H1 (cell line): Measurements from ENCODE around the gene TFAP2E. TPM values are rescaled to one million over a fixed set of nuclear protein-coding genes. Genes with fewer than 3 reads are reported as not detected.

Source experiments
- CTCF ChIA-PET: fragments of 300-600 bp; sonication (Branson Sonifier 250); formaldehyde crosslinking; loops from one replicate; lab custom pipeline; 2021; ENCODE audit not compliant: partially characterized antibody; lab: Charles Lee
- POLR2A ChIA-PET: fragments of 300-600 bp; sonication (Branson Sonifier 250); formaldehyde crosslinking; loops from one replicate; lab custom pipeline; 2021; ENCODE audit warnings: inconsistent platforms; ENCODE audit not compliant: partially characterized antibody; lab: Charles Lee
- DNase-seq, 2 experiments: peaks; one replicate each; pipeline versions ENCODE4 v3.0.0 to v3.0.0-alpha.2; 2010 to 2022; ENCODE audit warnings: low spot score in 2 of 2, low read depth in 1 of 2, mixed read lengths in 1 of 2
- FAIRE-seq: peaks from 2 replicates; lab custom pipeline; 2011; peaks lifted over from hg19 to GRCh38; lab: Jason Lieb, UNC
- H2AFZ ChIP-seq: 2 replicates; pipeline ENCODE4 v1.8.1; 2012; ENCODE audit warnings: low read length, inconsistent platforms
- H2AK5ac ChIP-seq: 2 replicates; pipeline ENCODE4 v1.6.1; 2013; ENCODE audit warnings: low read depth, low read length
- H2BK120ac ChIP-seq: replicated peaks from 2 replicates; pipeline ENCODE3; 2013; ENCODE audit warnings: low read depth, low read length, inconsistent platforms
- H2BK12ac ChIP-seq: 2 replicates; pipeline ENCODE4 v1.6.1; 2013; ENCODE audit warnings: low read depth, low read length
- H2BK15ac ChIP-seq: 2 replicates; pipeline ENCODE4 v1.6.1; 2013; ENCODE audit warnings: low read length
- H2BK20ac ChIP-seq: 2 replicates; pipeline ENCODE4 v1.6.1; 2013; ENCODE audit warnings: low read length
- H2BK5ac ChIP-seq: 2 replicates; pipeline ENCODE4 v1.6.1; 2013; ENCODE audit warnings: low read depth, low read length
- H3K14ac ChIP-seq: 2 replicates; pipeline ENCODE4 v1.6.1; 2013; ENCODE audit warnings: inconsistent platforms; ENCODE audit not compliant: insufficient read length
- H3K18ac ChIP-seq: 2 replicates; pipeline ENCODE4 v1.6.1; 2013; ENCODE audit warnings: low read length; ENCODE audit errors: extremely low read depth
- H3K23ac ChIP-seq: 2 replicates; pipeline ENCODE4 v1.6.1; 2013; ENCODE audit warnings: inconsistent platforms; ENCODE audit not compliant: insufficient read length
- H3K23me2 ChIP-seq: 2 replicates; pipeline ENCODE4 v1.6.1; 2013; ENCODE audit warnings: low read depth, low read length
- H3K27ac ChIP-seq: 2 replicates; pipeline ENCODE4 v1.6.1; 2011; ENCODE audit warnings: low read depth, low read length, inconsistent platforms
- H3K27me3 ChIP-seq, 4 experiments: replicated peaks in 1 of 4; 1 replicate in 1 of 4; 2 replicates in 3 of 4; pipeline versions ENCODE4 v1.6.1 to v1.8.1; 2011 to 2013; ENCODE audit warnings: low read length in 3 of 4, mild to moderate bottlenecking in 3 of 4, inconsistent platforms in 2 of 4, mixed read lengths in 2 of 4, moderate library complexity in 1 of 4; ENCODE audit not compliant: control insufficient read depth in 3 of 4, insufficient read depth in 3 of 4; ENCODE audit errors: extremely low read depth in 1 of 4
- H3K36me3 ChIP-seq, 4 experiments: 2 replicates each; pipeline versions ENCODE4 v1.6.1 to v1.8.1; 2011 to 2013; ENCODE audit warnings: mild to moderate bottlenecking in 4 of 4, low read length in 3 of 4, moderate library complexity in 2 of 4, control low read depth in 1 of 4, inconsistent platforms in 1 of 4; ENCODE audit not compliant: insufficient read depth in 4 of 4, control insufficient read depth in 2 of 4
- H3K4ac ChIP-seq: replicated peaks from 2 replicates; pipeline ENCODE3; 2013; ENCODE audit warnings: low read length, low read depth, mixed read lengths, inconsistent platforms; ENCODE audit not compliant: insufficient read length
- H3K4me1 ChIP-seq, 4 experiments: replicated peaks in 1 of 4; 1 replicate in 1 of 4; 2 replicates in 3 of 4; pipeline versions ENCODE4 v1.6.1 to v1.8.1; 2011 to 2013; ENCODE audit warnings: low read length in 3 of 4, inconsistent platforms in 2 of 4, mixed read lengths in 1 of 4; ENCODE audit not compliant: insufficient read depth in 4 of 4, control insufficient read depth in 3 of 4
- H3K4me2 ChIP-seq, 2 experiments: 2 replicates each; pipeline versions ENCODE4 v1.6.1 to v1.8.1; 2011 to 2013; ENCODE audit warnings: low read depth in 2 of 2, low read length in 2 of 2, control low read depth in 1 of 2, inconsistent platforms in 1 of 2, mild to moderate bottlenecking in 1 of 2; ENCODE audit not compliant: insufficient read depth in 1 of 2
- H3K4me3 ChIP-seq, 4 experiments: fragments of 200-600, 300-600 bp in 1 of 4; sonication (generic), shearing (Covaris generic), sonication (Bioruptor Twin) in 1 of 4; 2 replicates each; pipeline versions ENCODE4 v1.5.1 to v1.8.1; 2011 to 2016; ENCODE audit warnings: low read length in 4 of 4, low read depth in 3 of 4, control low read depth in 2 of 4, inconsistent platforms in 2 of 4, mild to moderate bottlenecking in 2 of 4, mixed read lengths in 1 of 4, moderate library complexity in 1 of 4; ENCODE audit not compliant: insufficient read depth in 2 of 4; ENCODE audit errors: extremely low read depth in 1 of 4
- H3K56ac ChIP-seq: replicated peaks from 2 replicates; pipeline ENCODE3; 2013; ENCODE audit warnings: low read depth, mild to moderate bottlenecking, mixed read lengths, low read length, inconsistent platforms; ENCODE audit not compliant: insufficient read length
- H3K79me1 ChIP-seq: 2 replicates; pipeline ENCODE4 v1.6.1; 2013; ENCODE audit warnings: low read depth, low read length, control low read depth
- H3K79me2 ChIP-seq, 2 experiments: 2 replicates each; pipeline versions ENCODE4 v1.6.1 to v1.8.1; 2012 to 2013; ENCODE audit warnings: low read length in 2 of 2, mild to moderate bottlenecking in 2 of 2, inconsistent platforms in 1 of 2; ENCODE audit not compliant: insufficient read depth in 2 of 2, control insufficient read depth in 1 of 2
- H3K9ac ChIP-seq, 4 experiments: replicated peaks in 1 of 4; 1 replicate in 1 of 4; 2 replicates in 3 of 4; pipeline versions ENCODE4 v1.6.1 to v1.8.1; 2011 to 2013; ENCODE audit warnings: low read depth in 3 of 4, low read length in 3 of 4, control low read depth in 2 of 4, mild to moderate bottlenecking in 2 of 4, moderate library complexity in 2 of 4, inconsistent platforms in 1 of 4; ENCODE audit errors: extremely low read depth in 1 of 4
- H3K9me3 ChIP-seq, 2 experiments: 2 replicates each; pipeline versions ENCODE4 v1.6.1 to v1.8.1; 2012 to 2013; ENCODE audit warnings: mild to moderate bottlenecking in 2 of 2, moderate library complexity in 2 of 2, control low read depth in 1 of 2, inconsistent platforms in 1 of 2, low read depth in 1 of 2, low read length in 1 of 2, mixed read lengths in 1 of 2; ENCODE audit not compliant: insufficient read depth in 2 of 2
- H4K20me1 ChIP-seq, 2 experiments: replicated peaks in 1 of 2; 2 replicates each; pipeline versions ENCODE3 to v1.8.1; 2011 to 2013; ENCODE audit warnings: inconsistent platforms in 2 of 2, low read length in 2 of 2, mild to moderate bottlenecking in 1 of 2; ENCODE audit not compliant: insufficient read depth in 2 of 2, control insufficient read depth in 1 of 2
- H4K5ac ChIP-seq: 2 replicates; pipeline ENCODE4 v1.6.1; 2013; ENCODE audit warnings: low read length, low read depth, mixed read lengths, inconsistent platforms; ENCODE audit not compliant: insufficient read length
- H4K8ac ChIP-seq: 2 replicates; pipeline ENCODE4 v1.8.0; 2013; ENCODE audit warnings: mild to moderate bottlenecking, moderate library complexity, low read length, inconsistent platforms; ENCODE audit not compliant: insufficient read depth; ENCODE audit errors: extremely low read depth
- H4K91ac ChIP-seq: replicated peaks from 2 replicates; pipeline ENCODE3; 2013; ENCODE audit warnings: low read length, mixed read lengths, inconsistent platforms; ENCODE audit not compliant: insufficient read length
- ATF3 ChIP-seq: IDR thresholded peaks from 2 replicates; pipeline ENCODE4 v1.6.1; 2011; ENCODE audit warnings: low read depth, mild to moderate bottlenecking, low read length; ENCODE audit not compliant: insufficient read depth
- EGR1 ChIP-seq: IDR thresholded peaks from 2 replicates; pipeline ENCODE4 v1.6.1; 2011; ENCODE audit warnings: low read depth, low read length, borderline replicate concordance
- GABPA ChIP-seq: IDR thresholded peaks from 2 replicates; pipeline ENCODE4 v1.6.1; 2011; ENCODE audit warnings: mild to moderate bottlenecking, low read length, moderate library complexity, borderline replicate concordance; ENCODE audit not compliant: insufficient read depth
- HDAC6 ChIP-seq: IDR thresholded peaks from one replicate; pipeline ENCODE4 v1.7.1; 2012; ENCODE audit warnings: low read depth, mild to moderate bottlenecking, inconsistent platforms, low read length, moderate library complexity
- JUND ChIP-seq: IDR thresholded peaks from 2 replicates; pipeline ENCODE4 v1.6.1; 2011; ENCODE audit warnings: mild to moderate bottlenecking, improper control_type of control experiment, low read length
- KDM4A ChIP-seq: IDR thresholded peaks from one replicate; pipeline ENCODE4 v1.7.1; 2012; ENCODE audit warnings: low read depth, mild to moderate bottlenecking, moderate library complexity, low read length, inconsistent platforms; ENCODE audit not compliant: severe bottlenecking
- SIRT6 ChIP-seq: IDR thresholded peaks from one replicate; pipeline ENCODE4 v1.7.1; 2012; ENCODE audit warnings: low read length, inconsistent platforms
- SIX5 ChIP-seq: IDR thresholded peaks from 2 replicates; pipeline ENCODE4 v1.6.1; 2011; ENCODE audit warnings: mild to moderate bottlenecking, low read depth, low read length
- TAF7 ChIP-seq: optimal IDR thresholded peaks from 2 replicates; pipeline ENCODE3; 2011; ENCODE audit warnings: low read depth, mild to moderate bottlenecking, inconsistent platforms, low read length, moderate library complexity, borderline replicate concordance
- TBP ChIP-seq: IDR thresholded peaks from 2 replicates; pipeline ENCODE4 v1.6.1; 2011; ENCODE audit warnings: low read depth, low read length, improper control_type of control experiment
- YY1 ChIP-seq: IDR thresholded peaks from 2 replicates; pipeline ENCODE4 v1.6.1; 2011; ENCODE audit warnings: low read depth, mild to moderate bottlenecking, low read length
- WGBS, 2 experiments: shearing (Covaris generic) in 1 of 2; methylation state at CpG; one replicate each; pipeline versions ENCODE4 v1.1.6 to v1.1.7; 2013 to 2015; ENCODE audit warnings: low lambda C conversion rate in 2 of 2, mixed read lengths in 2 of 2, inconsistent platforms in 1 of 2, low coverage in 1 of 2, missing lambda C conversion rate in 1 of 2; ENCODE audit not compliant: insufficient replicate concordance in 2 of 2, insufficient coverage in 1 of 2, insufficient read length in 1 of 2; ENCODE audit errors: extremely low coverage in 1 of 2, missing lambda C conversion rate in 1 of 2; 5-methylcytosine and 5-hydroxymethylcytosine counted together
- polyA plus RNA-seq, 7 experiments: library from polyadenylated mRNA; depleted of rRNA in 3 of 7; stranded (reverse) in 5 of 7; unstranded in 2 of 7; fragments of >200 nt in 5 of 7; fragments of 200-250 nt in 2 of 7; gene quantifications; 1 replicate in 5 of 7; 2 replicates in 1 of 7; 4 replicates in 1 of 7; pipeline versions ENCODE4 v1.2.1 to v1.2.3, GENCODE V29; 2011 to 2013; ENCODE audit warnings: missing spikeins in 2 of 7, mixed read lengths in 2 of 7
- total RNA-seq: library from RNA; stranded (reverse); fragmentation: NEBNext Ultra II Directional; extraction: Animal tissue kit (Norgen Biotek cat#: 25700); gene quantifications from 2 replicates; pipeline ENCODE4 v1.2.1, GENCODE V29; 2021

TFAP2E gene
- total and polyA plus RNA-seq, 2 of the 8 experiments (the other 6 are each of a cell fraction or from before 2014, with no cell fraction given) = 0.24 to 0.50 TPM

- no peak overlapping the region for H3K9ac ChIP-seq
Measured at GRCh38 chr1:35589516-35590427, 16.7 kb downstream of the TFAP2E start.

More at GRCh38 chr1:35589516-35590427, 16.7 kb downstream of the TFAP2E start:
- TF ChIP-seq KDM4A (no peak), TBP (no peak), GABPA (no peak), JUND (no peak), TAF7 (no peak), HDAC6 (no peak), EGR1 (no peak), SIRT6 (no peak), YY1 (no peak), ATF3 (no peak), SIX5 (no peak)
- no peak overlapping the region for H2BK12ac ChIP-seq
- ChIA-PET CTCF (interaction anchor here (0.6 to 1.7 kb wide), 7 partner anchors 9 to 137 kb away, joined by 3 to 5 read pairs (median 4); no protein-coding TSS in a partner anchor), POLR2A (interaction anchor here (1.0 to 1.4 kb wide), 2 partner anchors 11 to 21 kb away, joined by 3 read pairs; no protein-coding TSS in a partner anchor)
- H4K20me1 ChIP-seq = peaks cover 0 to 12% of the 10 kb centered on the region in 2 experiments
- 89% methylated on average over 15 of the region's 15 CpGs; no CpG with 5 or more reads in 1 of the 2 experiments for WGBS, 2 experiments
- H3K79me2 ChIP-seq = no peaks in the 10 kb centered on the region
- no peak overlapping the region for H3K4me3 ChIP-seq
- H2BK5ac ChIP-seq = 0 out of 2 replicates have a peak overlapping the region, but pooled peaks have one; percentile 35
- H3K4me2 ChIP-seq = no peak overlapping the region
- H2AK5ac ChIP-seq = no peak overlapping the region
- H4K91ac ChIP-seq = no peak overlapping the region
- DNase-seq (no peak), FAIRE-seq (no peak)
- H2AFZ ChIP-seq = no peak overlapping the region
- no peak overlapping the region for H3K18ac ChIP-seq
- H2BK15ac ChIP-seq = no peak overlapping the region
- H4K5ac ChIP-seq = no peak overlapping the region
- H2BK20ac ChIP-seq = no peak overlapping the region
- H3K27me3 ChIP-seq = no peaks in the 10 kb centered on the region
- H3K23me2 ChIP-seq = no peaks in the 10 kb centered on the region; the same call in 1 of the 2 replicates
- 0 out of 2 replicates have a peak, but pooled peaks cover 2% of the 10 kb centered on the region for H3K79me1 ChIP-seq
- H3K23ac ChIP-seq = no peak overlapping the region
- H3K9me3 ChIP-seq = no peaks in the 10 kb centered on the region
- no peak overlapping the region for H3K4ac ChIP-seq
- peak overlapping the region; percentile 38; the same call in 1 of the 2 replicates for H4K8ac ChIP-seq
- peaks cover 0 to 8% (median 3%) of the 10 kb centered on the region in 4 experiments; a peak in 3 of 7 replicates for H3K4me1 ChIP-seq
- H2BK120ac ChIP-seq = no peak overlapping the region
- H3K27ac ChIP-seq = no peak overlapping the region
- no peaks in the 10 kb centered on the region for H3K36me3 ChIP-seq
- H3K56ac ChIP-seq = no peak overlapping the region
- H3K14ac ChIP-seq = no peak overlapping the region
